Hematopoietic multipotent progenitor cell (in vitro differentiated cells): ENCODE results near the gene OTUD6A. TPM values are rescaled to one million over a fixed set of nuclear protein-coding genes. Genes with fewer than 3 reads are reported as not detected.

ENCODE experiments used
- DNase-seq, 3 donors: peaks; one replicate each; pipeline ENCODE4 v3.0.0-alpha.2; 2011 to 2015; ENCODE audit warnings: low read depth in 2 of 3, low spot score in 2 of 3
- total RNA-seq: library from RNA; depleted of rRNA; stranded (reverse); fragments of >200 nt; gene quantifications from one replicate; pipeline ENCODE4 v1.2.3, GENCODE V29; 2012

OTUD6A gene, protein sequence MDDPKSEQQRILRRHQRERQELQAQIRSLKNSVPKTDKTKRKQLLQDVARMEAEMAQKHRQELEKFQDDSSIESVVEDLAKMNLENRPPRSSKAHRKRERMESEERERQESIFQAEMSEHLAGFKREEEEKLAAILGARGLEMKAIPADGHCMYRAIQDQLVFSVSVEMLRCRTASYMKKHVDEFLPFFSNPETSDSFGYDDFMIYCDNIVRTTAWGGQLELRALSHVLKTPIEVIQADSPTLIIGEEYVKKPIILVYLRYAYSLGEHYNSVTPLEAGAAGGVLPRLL
- total RNA-seq: not detected

DNA sequence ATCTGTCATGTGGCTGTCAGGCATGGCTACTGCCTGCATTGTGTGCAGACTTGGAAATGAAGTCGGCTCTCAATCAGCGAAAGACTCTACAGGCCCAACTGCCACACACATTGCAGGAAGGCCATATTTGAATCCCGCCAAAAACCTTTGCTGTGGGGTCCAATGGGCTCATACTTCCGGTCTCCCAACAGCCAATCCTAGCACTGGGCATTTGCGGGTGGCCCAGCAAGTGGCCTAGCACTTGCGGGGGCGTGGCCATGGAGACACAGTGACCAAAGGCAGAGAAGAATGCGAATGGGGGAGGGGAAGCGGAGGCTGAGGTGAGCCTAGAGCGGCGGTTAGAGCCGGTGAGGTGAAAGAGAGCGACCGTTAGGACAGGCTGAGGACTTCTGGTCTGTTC lies at the start of gene OTUD6A:
TSS of gene OTUD6A (plus strand) at position 382 of the 400 bp plus-strand sequence. CDS start 68 bp downstream, outside the sequence.
- no peak for DNase-seq

DNA sequence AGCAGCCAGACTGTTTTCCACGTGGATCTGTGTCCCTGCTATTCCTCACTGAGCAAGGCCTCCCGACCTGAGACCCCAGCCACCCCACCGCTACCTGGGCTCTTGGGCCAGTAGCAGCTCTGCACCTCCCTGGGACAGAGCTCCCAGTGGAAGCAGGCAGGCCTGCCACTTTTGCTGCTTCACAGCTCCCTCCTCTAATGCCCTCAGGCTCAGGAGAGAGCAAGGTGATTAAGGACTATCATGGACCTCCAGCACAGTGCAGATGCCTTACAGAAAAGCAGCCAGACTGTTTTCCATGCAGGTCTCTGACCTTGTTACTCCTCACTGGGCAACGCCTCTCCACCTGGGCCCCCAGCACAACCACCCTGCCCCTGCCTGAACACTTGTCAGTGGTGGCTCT lies 49.5 kb upstream of the OTUD6A start:
- no peak for DNase-seq

DNA sequence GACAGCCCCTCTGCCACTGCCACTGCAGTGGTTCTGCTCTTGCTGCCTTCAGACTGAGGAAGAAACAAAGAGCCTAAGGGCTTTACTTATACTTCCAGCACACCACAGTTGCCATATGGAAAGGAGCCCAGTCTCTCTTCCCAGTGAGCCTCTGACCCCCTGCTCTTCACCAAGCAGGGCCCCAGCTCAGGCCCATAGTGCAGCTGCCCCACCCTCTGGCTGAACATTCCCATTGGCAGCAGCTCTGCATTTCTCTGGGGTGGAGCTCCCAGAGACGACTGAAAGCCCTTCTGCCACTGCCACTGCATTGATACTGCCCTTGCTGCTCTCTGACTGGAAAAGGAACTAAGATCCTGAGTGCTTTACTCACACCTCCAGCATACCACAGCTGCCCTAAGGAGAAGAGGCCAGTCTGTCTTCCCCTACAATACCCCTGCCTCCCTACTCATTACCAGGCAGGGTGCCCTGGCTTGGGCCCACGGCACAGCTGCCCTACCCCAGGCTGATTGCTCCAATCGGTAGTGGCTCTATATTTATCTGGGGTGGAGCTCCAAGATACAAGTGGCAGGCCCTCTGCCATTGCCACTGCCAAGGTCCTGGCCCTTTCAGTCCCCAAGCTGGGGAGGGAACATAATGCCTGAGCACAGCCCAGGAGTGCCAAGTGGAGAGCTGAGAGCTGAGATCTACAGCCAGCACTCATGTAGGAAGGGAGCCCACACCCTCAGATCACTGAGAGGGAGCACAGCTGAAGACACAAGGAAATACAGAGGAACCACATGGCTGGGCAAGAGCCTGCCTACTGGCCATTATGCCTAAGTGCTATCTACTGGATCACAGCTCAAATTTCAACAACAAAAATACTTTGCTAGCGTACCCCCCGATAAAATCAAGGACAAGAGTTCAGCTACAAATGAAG lies 48.5 kb upstream of the OTUD6A start:
- DNase-seq: no peak

DNA sequence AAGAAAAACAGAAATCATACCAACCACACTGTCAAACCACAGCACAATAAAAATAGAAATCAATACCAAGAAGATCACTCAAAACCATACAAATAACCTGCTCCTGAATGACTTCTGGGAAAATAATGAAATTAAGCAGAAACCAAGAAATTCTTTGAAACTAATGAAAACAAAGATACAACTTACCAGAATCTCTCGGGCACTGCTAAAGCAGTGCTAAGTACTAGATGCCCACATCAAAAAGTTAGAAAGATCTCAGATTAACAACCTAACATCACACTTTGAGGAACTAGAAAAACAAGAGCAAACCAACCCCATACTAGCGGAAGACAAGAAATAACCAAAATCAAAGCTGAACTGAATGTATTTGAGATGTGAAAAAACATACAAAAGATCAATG lies 45.7 kb upstream of the OTUD6A start:
- DNase-seq: no peak

DNA sequence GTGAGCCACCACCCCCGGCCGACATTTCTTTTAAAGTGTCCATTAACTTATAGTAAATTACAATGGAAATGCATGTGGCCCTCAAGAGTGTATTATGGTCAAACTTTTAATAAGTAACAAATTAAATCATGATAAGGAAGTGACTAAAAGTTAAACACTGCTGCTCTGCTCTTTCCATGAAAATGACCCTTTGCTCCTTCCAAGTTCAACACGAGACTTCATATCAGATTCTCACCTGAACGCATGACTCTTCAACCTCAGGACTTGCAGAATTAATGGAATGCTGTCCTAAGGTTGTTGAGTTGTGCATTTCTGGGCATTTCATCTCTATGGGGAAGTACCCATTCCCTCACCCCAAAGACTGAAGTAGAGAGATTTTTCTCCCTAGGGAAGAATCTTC lies 39.6 kb upstream of the OTUD6A start:
- no peak for DNase-seq

DNA sequence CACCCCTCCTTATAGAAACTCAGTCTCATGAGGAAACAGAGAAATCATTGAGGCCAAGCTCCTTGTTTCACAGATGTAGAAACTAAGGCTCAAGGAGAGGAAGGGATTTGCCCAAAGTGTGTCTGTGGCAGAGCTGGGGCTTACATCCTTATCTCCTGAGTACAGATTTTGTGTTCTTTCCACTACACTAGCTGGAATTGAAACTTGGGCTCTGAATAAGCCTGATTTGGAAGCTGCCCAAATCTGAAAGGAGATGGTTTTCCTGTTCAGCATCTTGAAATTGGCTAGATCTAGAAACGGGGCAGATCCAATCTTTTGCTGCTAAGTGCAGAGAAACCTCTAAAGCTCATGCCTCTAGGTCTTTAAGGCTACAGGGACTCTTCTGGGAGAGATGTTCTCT lies 36.8 kb upstream of the OTUD6A start:
- DNase-seq: peak in 1 of 3 donors; percentile 1

DNA sequence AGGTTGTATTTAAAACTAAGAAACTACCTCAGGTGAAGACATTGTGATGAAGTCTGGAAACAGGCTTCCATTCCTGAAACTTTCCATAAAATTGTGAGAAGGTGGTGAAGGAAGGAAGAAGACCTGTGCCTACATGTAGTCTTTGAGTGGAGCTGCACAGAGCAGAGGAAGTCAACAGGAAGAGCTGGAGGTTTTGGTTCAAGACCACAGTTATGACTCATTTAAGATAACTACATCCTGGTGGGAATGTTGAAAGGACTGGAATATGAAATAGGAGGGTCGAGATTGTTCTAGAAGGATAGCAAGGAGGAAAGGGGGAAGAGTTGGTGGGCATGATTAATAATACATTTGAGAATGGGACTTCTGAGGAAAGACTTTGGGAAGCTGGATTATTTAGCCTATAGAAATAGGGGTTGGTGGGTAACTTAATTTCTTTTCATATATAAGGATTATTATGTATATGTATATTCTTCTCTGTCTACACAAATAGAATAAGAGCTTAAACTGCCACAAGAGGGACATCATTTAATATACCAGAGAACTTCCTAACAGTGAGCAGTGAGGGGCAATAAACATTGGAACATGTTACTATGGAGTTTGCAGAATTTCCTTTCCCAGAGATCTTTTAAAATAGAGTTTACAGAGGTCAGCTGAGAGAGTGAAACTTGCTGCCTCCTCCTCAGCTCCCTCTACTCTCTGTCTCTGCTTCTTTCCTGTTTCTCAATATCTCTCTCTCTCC lies 36.0 kb upstream of the OTUD6A start:
- no peak for DNase-seq

DNA sequence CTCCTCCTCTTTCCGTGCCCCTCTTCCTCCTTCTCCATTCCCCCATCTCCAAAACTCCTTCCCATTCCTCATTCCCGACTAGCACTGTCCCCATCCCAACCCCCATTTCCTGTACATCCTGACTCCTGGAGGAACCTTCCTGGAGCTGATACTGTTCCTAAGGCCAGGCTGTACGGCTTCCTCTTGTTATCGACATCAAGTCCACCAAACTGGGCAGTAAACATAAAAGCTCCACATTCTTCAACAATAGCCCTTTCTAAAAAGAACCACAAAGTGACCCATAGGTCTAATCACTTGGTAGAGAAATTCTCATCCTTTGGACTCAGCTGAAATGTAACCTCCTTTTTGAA lies 35.4 kb upstream of the OTUD6A start:
- no peak for DNase-seq

DNA sequence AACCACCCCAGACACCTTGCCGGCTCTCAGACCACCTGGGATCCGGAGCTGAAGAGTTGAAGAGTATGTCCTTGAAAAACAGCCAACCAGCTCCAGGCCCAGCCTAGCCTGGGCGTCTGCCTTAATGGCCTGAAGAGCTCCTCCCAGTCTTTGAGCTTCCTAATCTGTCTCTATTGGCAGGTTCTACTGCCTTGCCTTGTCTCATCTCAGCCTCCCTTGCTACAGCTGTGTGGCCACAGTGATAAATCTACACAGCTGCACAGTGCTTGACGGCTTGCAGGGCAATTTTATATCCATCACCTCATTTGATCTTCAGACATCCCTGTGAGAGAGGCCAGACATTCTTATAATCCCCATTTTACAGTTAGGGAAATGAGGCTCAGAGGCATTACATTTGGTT lies 32.4 kb upstream of the OTUD6A start:
- no peak for DNase-seq

DNA sequence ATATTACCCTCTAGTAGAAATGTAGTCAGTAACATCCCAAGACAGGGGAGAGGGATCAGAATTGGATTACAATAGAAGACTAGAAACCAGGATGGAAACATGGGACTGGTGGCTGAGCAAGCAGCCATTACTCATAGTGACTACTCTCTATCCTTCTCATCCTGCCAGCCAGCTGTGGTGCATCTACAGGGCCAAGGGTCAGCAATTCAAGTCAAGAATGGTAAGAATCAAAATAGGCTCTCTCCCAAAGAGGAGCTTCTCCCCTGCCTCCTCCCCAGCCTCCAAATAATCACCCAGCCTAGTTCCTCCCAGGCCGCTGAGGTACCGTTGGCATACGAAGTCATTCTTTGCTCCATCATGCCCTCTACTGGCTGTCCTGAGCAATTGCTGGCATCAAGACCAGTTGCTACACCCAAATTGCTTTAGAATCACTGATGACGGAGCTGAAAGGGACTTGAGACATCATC lies 31.9 kb upstream of the OTUD6A start:
- DNase-seq: peak; percentile 13 to 68 (median 24)

DNA sequence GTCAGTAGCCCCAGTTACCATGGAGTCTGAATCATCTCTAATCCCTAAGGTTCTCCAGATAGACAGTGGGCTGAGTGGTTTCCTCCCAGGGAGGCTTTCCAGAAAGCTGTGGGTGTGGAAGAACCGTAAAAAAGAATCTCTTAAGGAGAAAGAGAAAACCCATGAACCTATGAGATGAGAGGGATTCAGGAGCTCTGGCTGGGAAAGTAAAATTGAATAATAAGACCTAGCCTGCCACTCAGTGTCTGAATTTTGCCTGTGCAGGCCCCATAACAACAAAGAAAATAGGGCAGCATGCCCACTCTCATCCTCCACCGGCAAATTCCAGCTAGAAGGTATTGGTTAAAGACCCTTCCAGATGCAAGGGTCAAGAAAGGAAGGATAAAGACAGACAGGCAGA lies 29.5 kb upstream of the OTUD6A start:
- DNase-seq: no peak

DNA sequence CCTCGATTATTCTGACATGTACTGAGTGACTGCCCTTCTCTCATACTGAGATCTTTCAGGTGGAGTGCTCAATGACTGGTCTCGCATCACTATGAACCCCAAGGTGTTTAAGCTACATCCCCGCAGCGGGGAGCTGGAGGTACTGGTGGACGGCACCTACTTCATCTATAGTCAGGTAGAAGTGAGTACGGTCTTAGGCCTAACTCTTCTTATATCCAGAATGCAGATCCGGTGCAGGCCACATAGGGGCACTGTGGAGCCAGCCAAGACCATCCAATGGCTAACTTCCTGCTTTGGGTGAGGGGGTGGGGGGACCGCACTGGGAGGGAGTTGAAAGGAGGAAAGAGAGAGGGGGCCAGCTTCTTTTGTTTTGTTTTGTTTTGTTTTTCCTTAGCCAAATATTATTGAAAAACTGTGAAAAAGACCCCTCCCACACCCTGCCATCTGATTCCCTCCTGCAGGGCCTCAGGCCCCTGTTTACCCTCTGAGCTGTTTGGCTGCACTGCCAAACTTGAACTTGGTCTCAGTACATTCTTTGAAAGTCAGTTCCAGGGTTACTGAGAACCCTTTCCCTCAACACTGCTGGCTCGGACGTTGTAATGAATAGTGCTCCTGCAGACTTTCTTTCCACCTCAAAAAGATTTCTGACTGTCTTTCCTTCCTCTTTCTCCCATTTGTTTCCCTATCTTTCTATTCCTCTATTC lies 28.8 kb upstream of the OTUD6A start:
- DNase-seq: peak in 2 of 3 donors; percentile 21 to 56

DNA sequence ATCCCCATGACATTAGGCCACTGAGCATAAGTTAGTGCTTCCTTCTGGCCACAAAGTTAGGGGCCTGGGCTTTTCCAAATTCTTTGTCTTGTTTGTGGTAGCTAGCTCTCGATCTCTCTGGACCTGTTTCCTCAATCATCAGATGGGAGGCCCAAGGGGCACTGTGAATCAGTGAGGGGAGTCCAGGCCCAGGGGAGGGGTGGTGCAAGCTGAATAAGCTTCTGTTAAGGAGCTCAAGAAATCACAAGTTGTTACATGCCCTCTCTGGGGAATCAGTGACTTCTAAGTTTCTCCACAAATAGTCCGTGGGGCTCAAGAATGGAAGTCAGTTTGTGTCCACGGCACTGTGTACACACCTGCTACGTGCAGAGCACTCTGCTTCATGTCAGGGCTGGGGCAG lies 27.6 kb upstream of the OTUD6A start:
- DNase-seq: no peak

DNA sequence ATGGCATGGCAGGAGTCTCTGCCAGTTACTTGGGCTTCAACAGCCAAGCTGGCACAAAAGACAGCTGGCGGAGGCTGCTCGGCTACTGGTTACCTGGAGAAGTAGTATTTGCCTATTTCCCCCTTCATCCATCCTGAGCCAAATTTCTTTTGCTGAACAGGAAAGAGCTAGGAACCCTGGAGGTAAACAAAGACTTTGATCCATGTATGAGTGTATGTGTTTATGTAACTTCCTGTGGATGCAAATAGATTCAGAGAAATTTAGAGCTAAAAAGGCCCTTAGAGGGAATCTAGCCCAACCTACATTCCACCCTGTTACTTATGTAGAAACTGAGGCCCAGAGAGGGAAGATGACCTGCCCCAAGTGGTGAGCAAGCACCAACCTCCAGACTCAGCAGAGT lies 23.7 kb upstream of the OTUD6A start:
- no peak for DNase-seq

DNA sequence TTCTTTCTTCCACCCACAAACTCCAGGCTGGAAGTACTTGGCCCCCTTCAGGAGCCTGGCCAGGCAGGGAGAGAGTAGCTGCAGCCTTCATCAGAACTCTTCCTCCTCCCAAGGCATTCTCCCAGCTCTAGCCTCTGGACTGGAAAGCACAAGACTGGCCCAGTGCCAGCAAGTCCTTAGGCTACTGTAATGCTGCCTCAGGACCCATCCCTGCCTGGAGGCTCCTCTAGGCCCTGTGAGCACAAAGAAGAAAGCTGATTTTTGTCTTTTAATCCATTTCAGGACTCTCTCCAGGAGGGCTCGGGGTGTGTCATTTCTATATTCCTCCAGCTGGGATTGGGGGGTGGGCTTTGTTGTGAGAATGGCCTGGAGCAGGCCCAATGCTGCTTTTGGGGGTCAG lies 23.3 kb upstream of the OTUD6A start:
- DNase-seq: no peak

DNA sequence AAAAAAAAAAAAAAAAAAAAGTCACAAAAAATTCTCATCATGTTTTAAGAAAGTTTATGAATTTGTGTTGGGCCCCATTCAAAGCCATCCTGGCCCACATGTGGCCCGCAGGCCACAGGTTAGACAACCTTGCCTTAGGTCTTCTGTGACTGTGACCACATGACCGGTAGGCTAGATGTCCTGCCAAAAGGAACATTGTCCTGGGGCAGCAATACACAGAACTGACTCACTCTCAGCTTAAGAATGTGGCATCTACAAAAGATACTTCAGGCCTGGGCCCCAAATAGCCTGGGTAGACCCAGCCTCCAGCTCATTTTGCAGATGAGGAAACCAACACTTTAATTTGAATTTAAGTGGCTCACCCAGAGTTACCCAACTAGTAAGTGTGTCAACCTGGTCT lies 22.5 kb upstream of the OTUD6A start:
- no peak for DNase-seq

DNA sequence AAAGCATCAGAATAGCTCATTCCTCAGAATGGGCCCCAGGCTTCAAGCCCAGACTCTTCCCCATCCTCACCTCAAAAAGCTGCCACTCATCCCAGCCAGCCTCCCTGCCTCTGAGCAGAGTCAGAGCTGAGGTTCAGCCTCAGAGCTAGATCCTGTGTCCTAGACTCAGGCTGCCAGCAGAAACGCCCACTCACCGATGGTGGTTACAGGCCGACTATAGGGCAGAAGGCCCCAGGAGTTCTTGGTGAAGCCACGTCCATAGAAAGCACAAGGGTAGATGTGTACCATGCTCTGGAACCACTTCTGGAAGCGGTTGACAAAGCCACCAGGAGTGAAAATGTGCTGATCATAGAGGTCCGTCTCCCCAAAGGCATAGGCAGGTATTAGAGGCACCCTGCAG lies 20.3 kb upstream of the OTUD6A start:
- DNase-seq: no peak

DNA sequence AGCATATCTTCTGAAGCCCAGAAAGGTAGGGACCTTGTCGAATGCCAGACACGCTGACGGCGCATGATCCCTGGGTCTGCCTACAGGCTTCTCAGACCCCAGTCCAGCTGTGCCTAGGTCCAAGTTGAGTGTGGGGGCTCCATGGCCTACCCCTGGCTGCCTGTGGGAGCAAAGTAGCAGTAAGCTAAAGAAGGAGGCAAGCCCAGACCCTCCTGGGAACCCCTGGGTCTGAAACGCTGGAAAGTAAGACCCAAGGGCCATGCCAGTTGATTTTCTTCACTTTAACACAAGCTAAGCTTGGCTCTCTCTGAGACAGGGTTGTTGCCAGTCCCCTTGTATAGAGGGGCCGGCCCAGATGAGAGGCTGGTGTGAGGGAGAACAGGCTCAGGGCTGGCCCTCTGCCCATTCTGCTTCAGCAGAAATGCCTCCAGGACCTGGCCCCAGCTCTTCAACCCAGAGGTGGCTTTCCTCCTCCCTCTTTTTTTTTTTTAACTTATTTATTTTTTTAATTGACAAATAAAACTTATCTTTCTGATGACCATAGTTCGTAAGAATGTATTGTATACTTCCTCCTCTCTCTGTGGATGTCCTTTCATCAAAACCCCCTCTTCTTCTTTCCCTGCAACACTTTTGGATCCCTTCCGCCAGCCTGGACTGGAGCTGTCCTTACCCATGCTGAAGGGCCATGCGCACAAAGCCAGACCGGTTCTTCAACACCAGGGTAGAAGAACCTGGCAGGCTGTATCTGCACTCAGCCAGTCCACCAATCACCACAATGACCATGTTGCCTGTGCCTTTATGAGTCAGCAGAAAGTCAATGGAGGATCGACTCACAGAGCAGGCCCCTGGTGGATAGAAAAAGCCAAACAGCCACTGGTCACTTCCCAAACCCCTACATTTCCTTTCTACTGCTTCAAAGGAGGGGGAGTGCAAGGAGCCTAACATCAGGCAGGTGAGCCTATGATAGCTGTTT lies 19.6 kb upstream of the OTUD6A start:
- DNase-seq: no peak

DNA sequence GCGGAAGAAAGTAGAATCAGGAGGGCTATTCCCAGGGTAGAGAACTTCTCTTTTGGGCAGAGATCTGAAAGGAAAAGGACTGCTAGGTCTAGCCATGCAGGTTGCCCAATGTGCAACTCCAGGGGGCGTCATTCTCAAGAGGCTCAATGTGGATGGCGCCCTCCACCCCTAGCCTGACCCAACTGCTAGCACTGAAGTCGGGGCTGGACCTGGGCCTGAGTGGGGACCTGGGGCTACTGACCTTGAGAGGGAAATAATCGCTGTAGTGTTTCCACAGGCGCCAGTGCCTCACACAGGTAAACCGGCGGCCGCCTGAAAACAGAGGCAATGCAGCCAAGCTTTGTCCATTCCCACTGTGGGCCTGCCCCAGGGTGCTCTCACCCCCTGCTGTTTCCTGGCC lies 18.6 kb upstream of the OTUD6A start:
- no peak for DNase-seq
